ENCODE data around the gene F7.
"Not testable (repeated sequence)": the region's sequence is repeated elsewhere in the genome, so short reads cannot be mapped to it uniquely, and the experiment has no call there.

F7 gene

DNA sequence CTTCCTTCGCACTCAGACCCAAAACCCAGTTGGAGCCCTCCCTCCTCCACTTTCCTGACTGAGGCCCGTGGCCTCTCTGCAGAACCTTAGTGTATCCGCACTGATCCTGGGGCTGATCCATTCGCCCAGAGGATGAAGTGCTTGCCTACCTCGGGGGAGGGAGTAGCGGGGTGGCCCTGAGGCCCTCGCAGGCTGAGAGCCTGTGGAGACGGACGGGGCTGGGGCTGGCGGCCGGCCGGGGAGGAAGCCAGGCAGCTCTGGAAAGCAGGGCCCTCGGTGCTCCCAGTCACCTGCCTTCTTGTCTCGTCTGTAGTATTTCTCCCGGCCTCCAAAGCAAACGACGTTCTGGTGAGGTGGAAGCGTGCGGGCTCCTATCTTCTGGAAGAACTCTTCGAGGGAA, 54.1 kb downstream of the F7 start:
- H3K79me2 ChIP-seq (ENCODE audit: low read length), result no peaks in the 10 kb centered on the region
- no peak overlapping the region for H3K9ac ChIP-seq (ENCODE audit: low read length)
- H3K27ac ChIP-seq (ENCODE audit: low read length), result no peak overlapping the region
- no peak overlapping the region for H2AFZ ChIP-seq (ENCODE audit: low read depth, low read length)
- peaks cover 15% of the 10 kb centered on the region for H3K27me3 ChIP-seq (ENCODE audit: low read depth, low read length)
- H3K9me3 ChIP-seq (ENCODE audit: insufficient read depth, low read length), result 0 out of 2 replicates have a peak, but pooled peaks cover 11% of the 10 kb centered on the region
- H4K20me1 ChIP-seq (ENCODE audit: insufficient read depth, low read length), result no peaks in the 10 kb centered on the region
- no peak overlapping the region for H3K4me2 ChIP-seq (ENCODE audit: low read length)
- TF ChIP-seq CTCF (IDR thresholded peaks at IDR 0.05; ENCODE audit: low read depth, low read length), result no peak
- no peak for TF ChIP-seq EZH2phosphoT487 (IDR thresholded peaks at IDR 0.05; ENCODE audit: low read depth)
- no peak overlapping the region for H3K4me3 ChIP-seq (ENCODE audit: low read length)
- H3K36me3 ChIP-seq (replicated peaks; ENCODE audit: low read depth, low read length), result no peaks in the 10 kb centered on the region
- H3K4me1 ChIP-seq (ENCODE audit: low read length), result peaks cover 10% of the 10 kb centered on the region

GRCh38 chr13:113160983-113161382, 55.4 kb downstream of the F7 start:
- Histone ChIP-seq H3K4me3 (ENCODE audit: low read length) (no peak overlapping the region), H3K36me3 (replicated peaks; ENCODE audit: low read depth, low read length) (no peaks in the 10 kb centered on the region), H3K79me2 (ENCODE audit: low read length) (no peaks in the 10 kb centered on the region), H3K27ac (ENCODE audit: low read length) (no peak overlapping the region), H3K4me1 (ENCODE audit: low read length) (peaks cover 10% of the 10 kb centered on the region), H2AFZ (ENCODE audit: low read depth, low read length) (no peak overlapping the region), H3K4me2 (ENCODE audit: low read length) (peak overlapping the region; percentile 8; the same call in 1 of the 2 replicates), H3K27me3 (ENCODE audit: low read depth, low read length) (peaks cover 15% of the 10 kb centered on the region), H3K9me3 (ENCODE audit: insufficient read depth, low read length) (0 out of 2 replicates have a peak, but pooled peaks cover 5% of the 10 kb centered on the region), H3K9ac (ENCODE audit: low read length) (no peak overlapping the region), H4K20me1 (ENCODE audit: insufficient read depth, low read length) (no peaks in the 10 kb centered on the region)
- TF ChIP-seq EZH2phosphoT487 (IDR thresholded peaks at IDR 0.05; ENCODE audit: low read depth) (no peak), CTCF (IDR thresholded peaks at IDR 0.05; ENCODE audit: low read depth, low read length) (no peak)

DNA sequence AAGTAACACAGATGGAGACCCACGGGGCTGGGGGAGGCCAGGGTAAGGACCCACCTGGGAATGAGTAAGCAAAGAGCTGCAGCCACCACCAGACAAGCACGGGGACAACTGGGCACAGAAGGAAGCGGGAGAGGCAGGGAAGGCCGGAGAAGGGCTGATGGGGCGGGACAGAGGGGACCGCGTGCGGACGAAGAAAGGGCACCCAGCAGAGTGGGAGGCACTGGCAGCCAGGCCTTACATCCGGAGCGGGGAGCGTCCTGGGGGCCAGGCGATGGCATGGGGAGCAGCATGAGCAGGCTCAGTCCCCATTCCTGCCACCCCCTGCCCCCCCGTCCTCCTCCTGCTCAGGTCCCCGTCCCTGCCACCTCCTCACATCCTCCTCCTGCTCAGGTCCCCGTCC, 55.8 kb downstream of the F7 start:
- no peak overlapping the region for H3K27ac ChIP-seq (ENCODE audit: low read length)
- no peaks in the 10 kb centered on the region for H3K36me3 ChIP-seq (replicated peaks; ENCODE audit: low read depth, low read length)
- H4K20me1 ChIP-seq (ENCODE audit: insufficient read depth, low read length), result no peaks in the 10 kb centered on the region; the same call in 1 of the 2 replicates
- no peak overlapping the region for H2AFZ ChIP-seq (ENCODE audit: low read depth, low read length)
- peaks cover 10% of the 10 kb centered on the region for H3K4me1 ChIP-seq (ENCODE audit: low read length)
- H3K4me2 ChIP-seq (ENCODE audit: low read length), result peak overlapping the region; percentile 8; the same call in 1 of the 2 replicates
- no peak overlapping the region for H3K4me3 ChIP-seq (ENCODE audit: low read length)
- TF ChIP-seq EZH2phosphoT487 (IDR thresholded peaks at IDR 0.05; ENCODE audit: low read depth), result no peak
- no peak for TF ChIP-seq CTCF (IDR thresholded peaks at IDR 0.05; ENCODE audit: low read depth, low read length)
- H3K9ac ChIP-seq (ENCODE audit: low read length), result no peak overlapping the region
- peaks cover 12% of the 10 kb centered on the region for H3K27me3 ChIP-seq (ENCODE audit: low read depth, low read length)
- H3K79me2 ChIP-seq (ENCODE audit: low read length), result no peaks in the 10 kb centered on the region
- 0 out of 2 replicates have a peak, but pooled peaks cover 1% of the 10 kb centered on the region for H3K9me3 ChIP-seq (ENCODE audit: insufficient read depth, low read length)

DNA sequence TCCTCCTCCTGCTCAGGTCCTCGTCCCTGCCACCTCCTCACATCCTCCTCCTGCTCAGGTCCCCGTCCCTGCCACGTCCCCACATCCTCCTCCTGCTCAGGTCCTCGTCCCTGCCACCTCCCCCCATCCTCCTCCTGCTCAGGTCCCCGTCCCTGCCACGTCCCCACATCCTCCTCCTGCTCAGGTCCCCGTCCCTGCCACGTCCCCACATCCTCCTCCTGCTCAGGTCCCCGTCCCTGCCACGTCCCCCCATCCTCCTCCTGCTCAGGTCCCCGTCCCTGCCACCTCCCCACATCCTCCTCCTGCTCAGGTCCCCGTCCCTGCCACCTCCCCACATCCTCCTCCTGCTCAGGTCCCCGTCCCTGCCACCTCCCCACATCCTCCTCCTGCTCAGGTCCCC, 56.4 kb downstream of the F7 start:
- peaks cover 10% of the 10 kb centered on the region for H3K4me1 ChIP-seq (ENCODE audit: low read length)
- not testable (repeated sequence) for H3K36me3 ChIP-seq (replicated peaks; ENCODE audit: low read depth, low read length); H3K79me2 ChIP-seq (ENCODE audit: low read length); H3K4me3 ChIP-seq (ENCODE audit: low read length); H2AFZ ChIP-seq (ENCODE audit: low read depth, low read length); H4K20me1 ChIP-seq (ENCODE audit: insufficient read depth, low read length); H3K9ac ChIP-seq (ENCODE audit: low read length); H3K9me3 ChIP-seq (ENCODE audit: insufficient read depth, low read length); H3K4me2 ChIP-seq (ENCODE audit: low read length); H3K27ac ChIP-seq (ENCODE audit: low read length)
- H3K27me3 ChIP-seq (ENCODE audit: low read depth, low read length), result peaks cover 10% of the 10 kb centered on the region
